HFFc6 (cell line): ENCODE measurements around the gene LBHD2. TPM values are rescaled to one million over a fixed set of nuclear protein-coding genes. Genes with fewer than 3 reads are reported as not detected.

ENCODE experiments used
- DNase-seq: peaks from one replicate; pipeline ENCODE4 v3.0.0-alpha.2; 2018
- H3K27ac Mint-ChIP-seq: 2 replicates; pipeline ENCODE4 v1.8.0; 2020; ENCODE audit warnings: mild to moderate bottlenecking, mixed read lengths
- H3K27me3 Mint-ChIP-seq: 2 replicates; pipeline ENCODE4 v1.8.0; 2021; ENCODE audit warnings: mild to moderate bottlenecking, moderate library complexity, mixed read lengths; ENCODE audit not compliant: insufficient read depth
- H3K36me3 Mint-ChIP-seq: 2 replicates; pipeline ENCODE4 v1.8.0; 2021; ENCODE audit warnings: low read depth, mixed read lengths
- H3K4me1 Mint-ChIP-seq: 2 replicates; pipeline ENCODE4 v1.8.0; 2020; ENCODE audit warnings: low read depth, mixed read lengths
- H3K4me3 Mint-ChIP-seq: 2 replicates; pipeline ENCODE4 v1.8.0; 2020; ENCODE audit warnings: mild to moderate bottlenecking, moderate library complexity, mixed read lengths
- H3K9me3 Mint-ChIP-seq: 2 replicates; pipeline ENCODE4 v1.8.0; 2020; ENCODE audit warnings: mild to moderate bottlenecking, mixed read lengths
- total RNA-seq, 6 experiments: library from RNA; stranded (reverse); fragmentation: NEBNext Ultra II Directional; extraction: Animal tissue kit (Norgen Biotek cat#: 25700); gene quantifications; 2 replicates in 1 of 6; 3 replicates in 5 of 6; pipeline ENCODE4 v1.2.3, GENCODE V29; 2021
- TF ChIP-seq, protein P1 (sequence below): fragments of 200-600 bp; sonication (generic); IDR thresholded peaks from 2 replicates; pipeline ENCODE4 v1.5.0; 2021; ENCODE audit warnings: antibody characterized with exemption, mild to moderate bottlenecking

The LBHD2 gene
- total RNA-seq, 6 experiments from 2014 or later, result not detected

- Mint-ChIP-seq H3K4me3 (no peak overlapping the region), H3K4me1 (peaks cover 11% of the 10 kb centered on the region), H3K27me3 (peaks cover 6% of the 10 kb centered on the region; the same call in 1 of the 2 replicates), H3K27ac (no peak overlapping the region), H3K9me3 (no peaks in the 10 kb centered on the region), H3K36me3 (no peaks in the 10 kb centered on the region)
- TF ChIP-seq, protein P1, sequence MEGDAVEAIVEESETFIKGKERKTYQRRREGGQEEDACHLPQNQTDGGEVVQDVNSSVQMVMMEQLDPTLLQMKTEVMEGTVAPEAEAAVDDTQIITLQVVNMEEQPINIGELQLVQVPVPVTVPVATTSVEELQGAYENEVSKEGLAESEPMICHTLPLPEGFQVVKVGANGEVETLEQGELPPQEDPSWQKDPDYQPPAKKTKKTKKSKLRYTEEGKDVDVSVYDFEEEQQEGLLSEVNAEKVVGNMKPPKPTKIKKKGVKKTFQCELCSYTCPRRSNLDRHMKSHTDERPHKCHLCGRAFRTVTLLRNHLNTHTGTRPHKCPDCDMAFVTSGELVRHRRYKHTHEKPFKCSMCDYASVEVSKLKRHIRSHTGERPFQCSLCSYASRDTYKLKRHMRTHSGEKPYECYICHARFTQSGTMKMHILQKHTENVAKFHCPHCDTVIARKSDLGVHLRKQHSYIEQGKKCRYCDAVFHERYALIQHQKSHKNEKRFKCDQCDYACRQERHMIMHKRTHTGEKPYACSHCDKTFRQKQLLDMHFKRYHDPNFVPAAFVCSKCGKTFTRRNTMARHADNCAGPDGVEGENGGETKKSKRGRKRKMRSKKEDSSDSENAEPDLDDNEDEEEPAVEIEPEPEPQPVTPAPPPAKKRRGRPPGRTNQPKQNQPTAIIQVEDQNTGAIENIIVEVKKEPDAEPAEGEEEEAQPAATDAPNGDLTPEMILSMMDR, result no peak
- DNase-seq, result no peak
Measured at GRCh38 chr14:103070263-103070885, 13.6 kb upstream of the LBHD2 start.

- no peak for DNase-seq
- H3K36me3 Mint-ChIP-seq, result no peaks in the 10 kb centered on the region
- peaks cover 6% of the 10 kb centered on the region; the same call in 1 of the 2 replicates for H3K27me3 Mint-ChIP-seq
- no peak overlapping the region for H3K27ac Mint-ChIP-seq
- peaks cover 11% of the 10 kb centered on the region for H3K4me1 Mint-ChIP-seq
- H3K4me3 Mint-ChIP-seq, result no peak overlapping the region
- TF ChIP-seq, protein P1, result no peak
- H3K9me3 Mint-ChIP-seq, result no peaks in the 10 kb centered on the region
Measured at GRCh38 chr14:103070971-103071542, 13.0 kb upstream of the LBHD2 start.

- TF ChIP-seq, protein P1, result no peak
- Mint-ChIP-seq H3K9me3 (no peaks in the 10 kb centered on the region), H3K27ac (no peak overlapping the region), H3K4me3 (no peak overlapping the region), H3K27me3 (peaks cover 6% of the 10 kb centered on the region; the same call in 1 of the 2 replicates), H3K4me1 (peaks cover 11% of the 10 kb centered on the region), H3K36me3 (no peaks in the 10 kb centered on the region)
- no peak for DNase-seq
Measured at GRCh38 chr14:103071544-103072251, 12.3 kb upstream of the LBHD2 start.

DNA sequence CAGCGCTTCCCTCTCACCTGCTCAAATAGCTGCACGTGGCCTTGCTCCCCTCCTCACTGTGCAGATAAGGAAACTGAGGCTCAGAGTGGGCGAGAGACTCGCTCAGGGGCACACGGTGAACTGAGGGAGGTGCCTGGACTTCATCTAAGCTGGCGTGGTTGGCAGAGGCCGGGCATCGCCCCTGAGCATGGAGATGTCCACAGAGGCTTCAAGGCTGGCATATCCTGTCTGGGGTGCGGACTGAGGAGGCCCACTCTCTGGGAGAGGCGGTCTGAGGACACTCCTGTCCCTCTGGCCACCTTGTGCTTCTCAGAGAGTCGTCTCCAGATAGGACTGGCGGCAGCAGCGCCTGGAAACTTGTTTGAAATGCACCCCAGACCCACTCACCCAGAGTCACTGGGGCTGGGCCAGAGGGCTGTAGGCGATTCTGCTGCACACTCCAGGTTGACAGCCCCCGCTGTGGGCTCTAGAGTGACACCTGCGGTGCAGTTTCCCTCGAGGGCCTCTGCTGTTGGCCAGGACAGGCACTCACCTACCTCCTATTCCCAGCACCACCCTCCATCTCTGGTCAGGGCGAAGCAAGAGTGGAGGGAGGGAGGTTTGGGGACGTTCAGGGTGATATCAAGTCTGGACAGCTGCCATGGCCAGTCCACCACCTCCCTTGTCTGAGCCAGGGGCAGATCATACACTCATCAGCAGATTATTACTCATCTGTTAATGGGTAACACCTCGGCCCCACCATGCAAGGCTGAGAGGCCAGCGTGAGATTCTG, 11.2 kb upstream of the LBHD2 start:
- H3K9me3 Mint-ChIP-seq, result no peaks in the 10 kb centered on the region
- TF ChIP-seq, protein P1, result no peak
- DNase-seq, result no peak
- no peak overlapping the region for H3K27ac Mint-ChIP-seq
- no peaks in the 10 kb centered on the region for H3K36me3 Mint-ChIP-seq
- no peak overlapping the region for H3K4me3 Mint-ChIP-seq
- peaks cover 2% of the 10 kb centered on the region for H3K4me1 Mint-ChIP-seq
- peaks cover 6% of the 10 kb centered on the region; the same call in 1 of the 2 replicates for H3K27me3 Mint-ChIP-seq

DNA sequence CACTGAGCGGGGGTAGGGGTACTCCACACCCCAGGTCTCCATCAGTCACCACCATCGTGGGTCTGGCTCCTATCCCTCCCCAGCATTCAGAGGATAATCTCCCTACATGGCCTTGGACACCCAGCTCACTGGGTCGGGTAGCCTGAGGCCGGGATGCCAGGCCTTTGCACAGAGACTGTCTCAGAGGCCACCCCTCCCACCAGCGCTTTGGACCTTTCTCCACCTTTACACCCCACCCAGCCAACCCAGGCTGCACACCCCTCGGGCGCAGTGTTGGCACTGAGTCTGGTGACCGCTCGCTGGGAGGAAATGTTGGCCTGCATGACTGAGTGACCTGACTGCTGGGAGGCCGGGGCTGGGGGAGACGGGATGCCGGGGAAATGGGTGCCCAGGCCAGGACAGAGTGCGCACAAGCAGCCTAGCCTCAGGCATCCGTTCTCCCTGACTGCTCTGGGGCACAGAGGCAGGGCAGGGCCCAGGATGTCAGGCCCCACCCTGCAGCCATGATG, 10.6 kb upstream of the LBHD2 start:
- H3K4me3 Mint-ChIP-seq, result no peak overlapping the region
- DNase-seq, result no peak
- no peaks in the 10 kb centered on the region for H3K4me1 Mint-ChIP-seq
- no peaks in the 10 kb centered on the region for H3K36me3 Mint-ChIP-seq
- peaks cover 6% of the 10 kb centered on the region; the same call in 1 of the 2 replicates for H3K27me3 Mint-ChIP-seq
- no peaks in the 10 kb centered on the region for H3K9me3 Mint-ChIP-seq
- H3K27ac Mint-ChIP-seq, result no peak overlapping the region
- TF ChIP-seq, protein P1, result no peak
